Liver (tissue), 9 donors: Measurements from ENCODE around the gene HIVEP2. TPM values are rescaled to one million over a fixed set of nuclear protein-coding genes. Genes with fewer than 3 reads are reported as not detected.

Experiments
- DNase-seq: peaks from one replicate; pipeline ENCODE4 v3.0.0-alpha.2; 2017; ENCODE audit warnings: low spot score
- H3K27ac ChIP-seq, 2 donors: one replicate each; pipeline ENCODE4 v1.7.0; 2013; ENCODE audit warnings: inconsistent platforms in 2 of 2, low read length in 2 of 2, control low read depth in 1 of 2, low read depth in 1 of 2, mild to moderate bottlenecking in 1 of 2
- H3K27me3 ChIP-seq, 4 donors: one replicate each; pipeline versions ENCODE4 v1.6.1 to v1.7.0; 2013; ENCODE audit warnings: low read length in 3 of 4, inconsistent platforms in 1 of 4, mild to moderate bottlenecking in 1 of 4, moderate library complexity in 1 of 4; ENCODE audit not compliant: control insufficient read depth in 4 of 4, insufficient read depth in 4 of 4
- H3K36me3 ChIP-seq, 4 donors: one replicate each; pipeline versions ENCODE4 v1.6.1 to v1.7.0; 2013; ENCODE audit warnings: low read length in 3 of 4, mild to moderate bottlenecking in 3 of 4, low read depth in 1 of 4, moderate library complexity in 1 of 4; ENCODE audit not compliant: control insufficient read depth in 4 of 4, insufficient read depth in 3 of 4
- H3K4me1 ChIP-seq, 4 donors: one replicate each; pipeline versions ENCODE4 v1.6.1 to v1.7.0; 2013; ENCODE audit warnings: low read length in 3 of 4, mild to moderate bottlenecking in 3 of 4, moderate library complexity in 1 of 4; ENCODE audit not compliant: control insufficient read depth in 4 of 4, insufficient read depth in 4 of 4
- H3K4me3 ChIP-seq, 3 donors: one replicate each; pipeline versions ENCODE4 v1.6.1 to v1.7.0; 2013; ENCODE audit warnings: low read length in 3 of 3, control low read depth in 1 of 3, low read depth in 1 of 3, mild to moderate bottlenecking in 1 of 3
- H3K9ac ChIP-seq, 2 donors: one replicate each; pipeline ENCODE4 v1.7.0; 2013; ENCODE audit warnings: low read length in 2 of 2, mild to moderate bottlenecking in 2 of 2, moderate library complexity in 2 of 2, control low read depth in 1 of 2, low read depth in 1 of 2
- H3K9me3 ChIP-seq, 4 donors: one replicate each; pipeline versions ENCODE4 v1.6.1 to v1.7.0; 2013; ENCODE audit warnings: low read length in 3 of 4; ENCODE audit not compliant: control insufficient read depth in 4 of 4
- EGR1 ChIP-seq, 2 donors: IDR thresholded peaks; 2 replicates each; pipeline ENCODE4 v1.6.1; 2016 to 2018; ENCODE audit warnings: antibody characterized with exemption in 2 of 2, low read depth in 2 of 2
- FOXA1 ChIP-seq: IDR thresholded peaks from 2 replicates; pipeline ENCODE4 v1.6.1; 2016; ENCODE audit warnings: antibody characterized with exemption
- GABPA ChIP-seq, 2 donors: IDR thresholded peaks in 1 of 2; conservative IDR thresholded peaks in 1 of 2; 2 replicates each; pipeline ENCODE4 v1.6.1; 2016; ENCODE audit warnings: antibody characterized with exemption in 2 of 2, mild to moderate bottlenecking in 1 of 2, moderate library complexity in 1 of 2
- HNF4A ChIP-seq, 2 donors: conservative IDR thresholded peaks; 2 replicates each; pipeline ENCODE4 v1.6.1; 2016; ENCODE audit warnings: antibody characterized with exemption in 2 of 2, mild to moderate bottlenecking in 2 of 2
- JUND ChIP-seq, 2 donors: IDR thresholded peaks; 2 replicates each; pipeline ENCODE4 v1.6.1; 2016; ENCODE audit warnings: antibody characterized with exemption in 2 of 2
- NR2F2 ChIP-seq: IDR thresholded peaks from 2 replicates; pipeline ENCODE4 v1.6.1; 2016; ENCODE audit warnings: antibody characterized with exemption
- RXRA ChIP-seq, 2 donors: IDR thresholded peaks; 2 replicates each; pipeline ENCODE4 v1.6.1; 2017 to 2018; ENCODE audit warnings: antibody characterized with exemption in 2 of 2, mild to moderate bottlenecking in 1 of 2
- TAF1 ChIP-seq: conservative IDR thresholded peaks from 2 replicates; pipeline ENCODE4 v1.6.1; 2016; ENCODE audit warnings: antibody characterized with exemption, mild to moderate bottlenecking
- YY1 ChIP-seq: IDR thresholded peaks from 2 replicates; pipeline ENCODE4 v1.6.1; 2016; ENCODE audit warnings: antibody characterized with exemption, mild to moderate bottlenecking
- whole genome bisulfite sequencing: extraction: QIAGEN DNeasy Blood & Tissue Kit; methylation state at CpG from one replicate; pipeline ENCODE4 v1.1.7; 2013; 5-methylcytosine and 5-hydroxymethylcytosine counted together
- polyA plus RNA-seq, 2 donors: library from polyadenylated mRNA; stranded (reverse) in 1 of 2; unstranded in 1 of 2; fragments of 200-250 nt in 1 of 2; fragments of >200 nt in 1 of 2; fragmentation: Nextera tagmentation in 1 of 2; extraction: Ambion mirVana in 1 of 2; gene quantifications; one replicate each; pipeline versions ENCODE4 v1.2.1 to v1.2.3, GENCODE V29; 2013 to 2015
- total RNA-seq, 2 donors: library from RNA; depleted of rRNA; stranded (reverse); fragments of >200 nt; gene quantifications; one replicate each; pipeline ENCODE4 v1.2.3, GENCODE V29; 2014
- TF ChIP-seq, protein P1 (sequence below): IDR thresholded peaks from 2 replicates; pipeline ENCODE4 v1.6.1; 2016; ENCODE audit warnings: antibody characterized with exemption
- TF ChIP-seq, protein P2 (sequence below): IDR thresholded peaks from 2 replicates; pipeline ENCODE4 v1.6.1; 2016; ENCODE audit warnings: antibody characterized with exemption
- TF ChIP-seq, protein P3 (sequence below): IDR thresholded peaks from 2 replicates; pipeline ENCODE4 v1.6.1; 2016; ENCODE audit warnings: antibody characterized with exemption, mild to moderate bottlenecking
- TF ChIP-seq, protein P4 (sequence below): IDR thresholded peaks from 2 replicates; pipeline ENCODE4 v1.6.1; 2016; ENCODE audit warnings: antibody characterized with exemption
- donor health status: healthy.
- donor health status: healthy.
- donor health status: healthy.
- donor health status: healthy.
- donor health status: healthy.

Gene HIVEP2
- total and polyA plus RNA-seq, 4 donors, result 0.82 to 6.6 (median 1.3) TPM

DNA sequence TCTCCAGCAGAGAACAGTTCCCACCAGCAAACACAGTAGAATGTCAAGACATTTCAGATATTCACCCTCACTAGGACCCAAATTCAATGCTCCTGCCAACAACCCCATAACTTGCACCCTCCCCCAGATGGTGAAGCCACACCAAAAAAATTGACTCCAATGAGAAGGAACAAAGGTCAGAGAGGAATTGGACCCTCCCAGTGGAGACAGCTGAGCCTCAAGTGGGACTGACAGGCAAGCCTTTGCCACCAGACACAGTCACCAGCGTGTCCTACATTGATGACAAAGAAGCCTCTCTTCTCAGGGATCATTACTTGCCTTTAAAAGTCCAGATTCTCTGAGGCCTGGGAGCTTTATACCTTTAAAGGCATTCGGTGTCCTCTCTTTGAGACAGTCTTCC, 64.8 kb downstream of the HIVEP2 start:
- Histone ChIP-seq H3K36me3 (no peaks in the 10 kb centered on the region), H3K27me3 (no peaks in the 10 kb centered on the region), H3K9me3 (no peaks in the 10 kb centered on the region), H3K27ac (no peak overlapping the region), H3K4me1 (peaks cover 0 to 2% (median 0%) of the 10 kb centered on the region in 4 donors), H3K4me3 (no peak overlapping the region), H3K9ac (no peak overlapping the region)
- TF ChIP-seq, protein P1, sequence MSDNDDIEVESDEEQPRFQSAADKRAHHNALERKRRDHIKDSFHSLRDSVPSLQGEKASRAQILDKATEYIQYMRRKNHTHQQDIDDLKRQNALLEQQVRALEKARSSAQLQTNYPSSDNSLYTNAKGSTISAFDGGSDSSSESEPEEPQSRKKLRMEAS, result no peak
- no peak for DNase-seq
- WGBS, result 100% methylated on average over 2 of the region's 2 CpGs

DNA sequence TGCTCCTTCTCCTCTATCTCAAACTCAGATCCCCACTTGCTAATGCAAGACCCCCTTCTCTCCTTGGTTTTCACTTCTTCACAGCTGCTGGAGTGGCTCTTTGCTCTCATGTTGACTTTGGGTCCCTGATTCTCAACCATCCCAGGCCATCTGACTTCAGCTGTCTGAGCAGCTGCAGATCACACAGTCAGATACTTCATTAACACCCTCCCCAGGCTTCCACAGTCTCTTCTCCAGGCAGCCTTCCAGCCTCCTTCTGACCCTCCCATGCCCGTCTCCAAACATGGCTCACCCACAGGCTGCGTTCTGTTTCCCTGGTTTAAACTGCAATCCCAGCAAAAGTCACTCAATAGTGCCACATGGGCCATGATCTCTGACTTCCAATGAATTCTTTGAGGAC, 65.4 kb downstream of the HIVEP2 start:
- TF ChIP-seq NR2F2, result no peak
- no peak for TF ChIP-seq JUND (IDR thresholded peaks at IDR 0.05)
- TF ChIP-seq YY1, result no peak
- Histone ChIP-seq H3K9me3 (no peaks in the 10 kb centered on the region), H3K4me3 (no peak overlapping the region), H3K4me1 (peaks cover 0 to 2% (median 0%) of the 10 kb centered on the region in 4 donors), H3K27ac (no peak overlapping the region), H3K27me3 (no peaks in the 10 kb centered on the region), H3K9ac (no peak overlapping the region), H3K36me3 (no peaks in the 10 kb centered on the region)
- 81% methylated on average over 2 of the region's 2 CpGs for WGBS
- DNase-seq, result no peak

DNA sequence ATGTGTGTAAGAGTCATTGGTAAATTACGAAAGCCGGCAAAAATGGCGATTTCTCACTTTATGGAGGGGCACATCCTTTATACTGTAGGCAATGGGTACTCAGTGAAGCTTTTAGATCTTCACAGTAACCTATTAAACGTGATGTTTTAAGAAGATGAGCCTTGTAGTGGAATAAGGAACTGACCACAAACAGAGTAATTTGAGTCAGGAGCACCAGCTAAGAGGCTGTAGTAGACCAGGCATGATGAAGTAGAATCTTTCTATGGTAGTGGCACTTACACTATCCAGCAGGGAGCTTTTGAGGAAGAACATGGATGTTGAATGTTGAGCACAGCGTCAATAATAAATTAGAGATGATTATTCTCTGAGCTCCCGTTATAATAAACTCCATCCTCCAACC, 65.9 kb downstream of the HIVEP2 start:
- no peak for DNase-seq
- Histone ChIP-seq H3K27ac (no peak overlapping the region), H3K9ac (no peak overlapping the region), H3K27me3 (no peaks in the 10 kb centered on the region), H3K9me3 (no peaks in the 10 kb centered on the region), H3K4me3 (no peak overlapping the region), H3K4me1 (peaks cover 0 to 2% (median 0%) of the 10 kb centered on the region in 4 donors), H3K36me3 (no peaks in the 10 kb centered on the region)
- WGBS, result 96% methylated on average over 6 of the region's 6 CpGs
- TF ChIP-seq, protein P1, result no peak
- TF ChIP-seq, protein P2, sequence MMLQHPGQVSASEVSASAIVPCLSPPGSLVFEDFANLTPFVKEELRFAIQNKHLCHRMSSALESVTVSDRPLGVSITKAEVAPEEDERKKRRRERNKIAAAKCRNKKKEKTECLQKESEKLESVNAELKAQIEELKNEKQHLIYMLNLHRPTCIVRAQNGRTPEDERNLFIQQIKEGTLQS, result no peak
- TF ChIP-seq EGR1 (IDR thresholded peaks at IDR 0.05; ENCODE audit: low read depth in 2 of 2) (no peak), YY1 (no peak), JUND (IDR thresholded peaks at IDR 0.05) (no peak), HNF4A (conservative IDR thresholded peaks at IDR 0.05) (no peak), TAF1 (no peak), FOXA1 (no peak), GABPA (IDR thresholded peaks at IDR 0.05 in 1 of 2, conservative IDR thresholded peaks at IDR 0.05 in 1 of 2) (no peak), RXRA (IDR thresholded peaks at IDR 0.05) (no peak)
- TF ChIP-seq, protein P3, sequence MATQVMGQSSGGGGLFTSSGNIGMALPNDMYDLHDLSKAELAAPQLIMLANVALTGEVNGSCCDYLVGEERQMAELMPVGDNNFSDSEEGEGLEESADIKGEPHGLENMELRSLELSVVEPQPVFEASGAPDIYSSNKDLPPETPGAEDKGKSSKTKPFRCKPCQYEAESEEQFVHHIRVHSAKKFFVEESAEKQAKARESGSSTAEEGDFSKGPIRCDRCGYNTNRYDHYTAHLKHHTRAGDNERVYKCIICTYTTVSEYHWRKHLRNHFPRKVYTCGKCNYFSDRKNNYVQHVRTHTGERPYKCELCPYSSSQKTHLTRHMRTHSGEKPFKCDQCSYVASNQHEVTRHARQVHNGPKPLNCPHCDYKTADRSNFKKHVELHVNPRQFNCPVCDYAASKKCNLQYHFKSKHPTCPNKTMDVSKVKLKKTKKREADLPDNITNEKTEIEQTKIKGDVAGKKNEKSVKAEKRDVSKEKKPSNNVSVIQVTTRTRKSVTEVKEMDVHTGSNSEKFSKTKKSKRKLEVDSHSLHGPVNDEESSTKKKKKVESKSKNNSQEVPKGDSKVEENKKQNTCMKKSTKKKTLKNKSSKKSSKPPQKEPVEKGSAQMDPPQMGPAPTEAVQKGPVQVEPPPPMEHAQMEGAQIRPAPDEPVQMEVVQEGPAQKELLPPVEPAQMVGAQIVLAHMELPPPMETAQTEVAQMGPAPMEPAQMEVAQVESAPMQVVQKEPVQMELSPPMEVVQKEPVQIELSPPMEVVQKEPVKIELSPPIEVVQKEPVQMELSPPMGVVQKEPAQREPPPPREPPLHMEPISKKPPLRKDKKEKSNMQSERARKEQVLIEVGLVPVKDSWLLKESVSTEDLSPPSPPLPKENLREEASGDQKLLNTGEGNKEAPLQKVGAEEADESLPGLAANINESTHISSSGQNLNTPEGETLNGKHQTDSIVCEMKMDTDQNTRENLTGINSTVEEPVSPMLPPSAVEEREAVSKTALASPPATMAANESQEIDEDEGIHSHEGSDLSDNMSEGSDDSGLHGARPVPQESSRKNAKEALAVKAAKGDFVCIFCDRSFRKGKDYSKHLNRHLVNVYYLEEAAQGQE, result no peak
- TF ChIP-seq, protein P4, sequence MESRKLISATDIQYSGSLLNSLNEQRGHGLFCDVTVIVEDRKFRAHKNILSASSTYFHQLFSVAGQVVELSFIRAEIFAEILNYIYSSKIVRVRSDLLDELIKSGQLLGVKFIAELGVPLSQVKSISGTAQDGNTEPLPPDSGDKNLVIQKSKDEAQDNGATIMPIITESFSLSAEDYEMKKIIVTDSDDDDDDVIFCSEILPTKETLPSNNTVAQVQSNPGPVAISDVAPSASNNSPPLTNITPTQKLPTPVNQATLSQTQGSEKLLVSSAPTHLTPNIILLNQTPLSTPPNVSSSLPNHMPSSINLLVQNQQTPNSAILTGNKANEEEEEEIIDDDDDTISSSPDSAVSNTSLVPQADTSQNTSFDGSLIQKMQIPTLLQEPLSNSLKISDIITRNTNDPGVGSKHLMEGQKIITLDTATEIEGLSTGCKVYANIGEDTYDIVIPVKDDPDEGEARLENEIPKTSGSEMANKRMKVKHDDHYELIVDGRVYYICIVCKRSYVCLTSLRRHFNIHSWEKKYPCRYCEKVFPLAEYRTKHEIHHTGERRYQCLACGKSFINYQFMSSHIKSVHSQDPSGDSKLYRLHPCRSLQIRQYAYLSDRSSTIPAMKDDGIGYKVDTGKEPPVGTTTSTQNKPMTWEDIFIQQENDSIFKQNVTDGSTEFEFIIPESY, result no peak
